HepG2 (cell line): ENCODE data around the gene USP32. TPM values are rescaled to one million over a fixed set of nuclear protein-coding genes. Genes with fewer than 3 reads are reported as not detected.
A peak's percentile ranks its signal among the peaks of the same experiment; 100 is the strongest.

Experiments
- EZH2 ChIP-seq: conservative IDR thresholded peaks from 2 replicates; pipeline ENCODE4 v1.6.1; 2012; ENCODE audit warnings: mild to moderate bottlenecking, low read depth, low read length, moderate library complexity
- KAT2B ChIP-seq: fragments of 150-350 bp; IDR thresholded peaks from 2 replicates; pipeline ENCODE4 v1.6.1; 2014; ENCODE audit warnings: low read depth, low read length, borderline replicate concordance
- MEF2D ChIP-seq: sonication (generic); formaldehyde crosslinking; IDR thresholded peaks from 2 replicates; pipeline ENCODE4 v1.5.1; 2020; ENCODE audit warnings: mild to moderate bottlenecking, missing genetic modification reagents
- NR2C2 ChIP-seq: sonication (generic); formaldehyde crosslinking; IDR thresholded peaks from 2 replicates; pipeline ENCODE4 v1.4.0; 2020; ENCODE audit warnings: missing genetic modification reagents, mild to moderate bottlenecking, moderate library complexity, borderline replicate concordance
- U2AF2 ChIP-seq: fragments of 200-400 bp; formaldehyde crosslinking; IDR thresholded peaks from 2 replicates; pipeline ENCODE4 v1.6.1; 2017; ENCODE audit warnings: low read depth, mild to moderate bottlenecking, low read length
- ZMAT3 ChIP-seq: sonication (generic); formaldehyde crosslinking; conservative IDR thresholded peaks from 2 replicates; pipeline ENCODE4 v1.7.0; 2021; ENCODE audit warnings: missing genetic modification reagents
- ZNF564 ChIP-seq: sonication (generic); formaldehyde crosslinking; IDR thresholded peaks from 2 replicates; pipeline ENCODE4 v1.8.1; 2023; ENCODE audit warnings: mild to moderate bottlenecking, missing genetic modification reagents
- ZNF713 ChIP-seq: sonication (generic); formaldehyde crosslinking; IDR thresholded peaks from 2 replicates; pipeline ENCODE4 v1.4.0; 2020; ENCODE audit warnings: mild to moderate bottlenecking, missing genetic modification reagents
- ZNF747 ChIP-seq: sonication (generic); formaldehyde crosslinking; IDR thresholded peaks from 2 replicates; pipeline ENCODE4 v1.8.1; 2023; ENCODE audit warnings: missing genetic modification reagents, mild to moderate bottlenecking, borderline replicate concordance
- polyA plus RNA-seq, 8 experiments: library from polyadenylated mRNA; depleted of rRNA in 3 of 8; stranded (reverse) in 7 of 8; unstranded in 1 of 8; fragments of >200 nt; fragmentation: Illumina TruSeq in 4 of 8; extraction: Trizol in 4 of 8; gene quantifications; 2 replicates each; pipeline versions ENCODE4 v1.2.1 to v1.2.3, GENCODE V29; 2011 to 2016; ENCODE audit warnings: low read depth in 4 of 8, missing spikeins in 1 of 8, mixed read lengths in 1 of 8; ENCODE audit not compliant: insufficient read depth in 1 of 8
- total RNA-seq, 5 experiments: library from RNA; depleted of rRNA; stranded (reverse); fragments of >200 nt; fragmentation: Illumina TruSeq; extraction: Trizol; gene quantifications; 2 replicates each; pipeline ENCODE4 v1.2.3, GENCODE V29; 2016; ENCODE audit warnings: low read depth in 1 of 5
- TF ChIP-seq, protein P1 (sequence below), 2 experiments: fragments of 450-650 bp in 1 of 2; sonication (generic) in 1 of 2; formaldehyde crosslinking in 1 of 2; IDR thresholded peaks; 2 replicates each; pipeline versions ENCODE4 v1.6.1 to v1.8.0; 2016 to 2022; ENCODE audit warnings: antibody characterized with exemption in 1 of 2, mild to moderate bottlenecking in 1 of 2, missing genetic modification reagents in 1 of 2
- TF ChIP-seq, protein P2 (sequence below): sonication (generic); formaldehyde crosslinking; IDR thresholded peaks from 2 replicates; pipeline ENCODE4 v1.4.0; 2020; ENCODE audit warnings: mild to moderate bottlenecking, missing genetic modification reagents
- TF ChIP-seq, protein P3 (sequence below): sonication (generic); formaldehyde crosslinking; IDR thresholded peaks from 2 replicates; pipeline ENCODE4 v1.5.0; 2020; ENCODE audit warnings: mild to moderate bottlenecking, missing genetic modification reagents
- TF ChIP-seq, protein P4 (sequence below): sonication (generic); formaldehyde crosslinking; IDR thresholded peaks from 2 replicates; pipeline ENCODE4 v1.5.0; 2020; ENCODE audit warnings: mild to moderate bottlenecking, missing genetic modification reagents, moderate library complexity

The USP32 gene
- total and polyA plus RNA-seq, 2 of the 13 experiments (the other 11 are each of a cell fraction or from before 2014, with no cell fraction given) = 24.9 to 39.9 TPM

DNA sequence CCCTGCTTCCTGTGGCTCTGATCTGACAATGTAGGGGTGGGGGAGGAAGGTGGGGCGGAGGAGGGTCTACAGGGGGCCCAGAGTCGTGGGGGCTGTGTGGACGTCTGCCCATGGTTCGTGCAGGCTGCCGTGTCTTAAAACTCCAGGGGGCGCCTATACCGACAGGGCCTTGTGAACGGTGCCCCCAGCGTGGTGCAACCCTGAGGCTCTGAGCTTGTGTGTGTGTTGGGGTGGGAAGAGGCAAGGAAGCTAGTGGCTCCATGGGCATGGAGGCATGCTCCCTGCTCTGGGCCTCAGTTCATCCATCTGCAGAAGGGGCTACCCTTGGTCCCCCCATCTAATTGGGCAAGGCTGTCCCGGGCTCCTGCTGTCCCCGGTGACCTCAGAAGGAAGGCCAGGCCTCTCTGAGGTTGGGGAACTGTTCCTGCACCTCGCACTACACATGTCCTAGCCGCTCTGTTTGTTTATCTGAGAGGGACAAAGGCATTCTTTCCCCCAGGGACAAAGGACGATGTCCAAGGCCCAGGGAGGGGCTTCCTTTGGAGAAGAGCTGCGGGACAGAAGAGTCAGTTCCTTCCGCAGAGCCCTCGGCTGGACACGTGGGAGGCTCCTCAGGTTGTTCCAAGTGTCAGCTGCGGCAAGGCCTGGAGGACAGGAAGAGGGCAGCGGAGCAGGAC lies 228.7 kb downstream of the USP32 start (continued):
- TF ChIP-seq, protein P1, sequence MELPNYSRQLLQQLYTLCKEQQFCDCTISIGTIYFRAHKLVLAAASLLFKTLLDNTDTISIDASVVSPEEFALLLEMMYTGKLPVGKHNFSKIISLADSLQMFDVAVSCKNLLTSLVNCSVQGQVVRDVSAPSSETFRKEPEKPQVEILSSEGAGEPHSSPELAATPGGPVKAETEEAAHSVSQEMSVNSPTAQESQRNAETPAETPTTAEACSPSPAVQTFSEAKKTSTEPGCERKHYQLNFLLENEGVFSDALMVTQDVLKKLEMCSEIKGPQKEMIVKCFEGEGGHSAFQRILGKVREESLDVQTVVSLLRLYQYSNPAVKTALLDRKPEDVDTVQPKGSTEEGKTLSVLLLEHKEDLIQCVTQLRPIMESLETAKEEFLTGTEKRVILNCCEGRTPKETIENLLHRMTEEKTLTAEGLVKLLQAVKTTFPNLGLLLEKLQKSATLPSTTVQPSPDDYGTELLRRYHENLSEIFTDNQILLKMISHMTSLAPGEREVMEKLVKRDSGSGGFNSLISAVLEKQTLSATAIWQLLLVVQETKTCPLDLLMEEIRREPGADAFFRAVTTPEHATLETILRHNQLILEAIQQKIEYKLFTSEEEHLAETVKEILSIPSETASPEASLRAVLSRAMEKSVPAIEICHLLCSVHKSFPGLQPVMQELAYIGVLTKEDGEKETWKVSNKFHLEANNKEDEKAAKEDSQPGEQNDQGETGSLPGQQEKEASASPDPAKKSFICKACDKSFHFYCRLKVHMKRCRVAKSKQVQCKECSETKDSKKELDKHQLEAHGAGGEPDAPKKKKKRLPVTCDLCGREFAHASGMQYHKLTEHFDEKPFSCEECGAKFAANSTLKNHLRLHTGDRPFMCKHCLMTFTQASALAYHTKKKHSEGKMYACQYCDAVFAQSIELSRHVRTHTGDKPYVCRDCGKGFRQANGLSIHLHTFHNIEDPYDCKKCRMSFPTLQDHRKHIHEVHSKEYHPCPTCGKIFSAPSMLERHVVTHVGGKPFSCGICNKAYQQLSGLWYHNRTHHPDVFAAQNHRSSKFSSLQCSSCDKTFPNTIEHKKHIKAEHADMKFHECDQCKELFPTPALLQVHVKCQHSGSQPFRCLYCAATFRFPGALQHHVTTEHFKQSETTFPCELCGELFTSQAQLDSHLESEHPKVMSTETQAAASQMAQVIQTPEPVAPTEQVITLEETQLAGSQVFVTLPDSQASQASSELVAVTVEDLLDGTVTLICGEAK (IDR thresholded peaks at IDR 0.05) = no peak
- TF ChIP-seq, protein P1 (CRISPR knock-in tag; IDR thresholded peaks at IDR 0.05) = no peak; the same call in 1 of the 2 replicates
- TF ChIP-seq KAT2B (no peak), EZH2 (no peak), ZNF713 (no peak), MEF2D (CRISPR knock-in tag) (no peak), ZNF747 (CRISPR knock-in tag) (no peak), NR2C2 (CRISPR knock-in tag) (no peak), U2AF2 (no peak), ZNF564 (CRISPR knock-in tag) (no peak), ZMAT3 (CRISPR knock-in tag) (no peak)
- TF ChIP-seq, protein P2, sequence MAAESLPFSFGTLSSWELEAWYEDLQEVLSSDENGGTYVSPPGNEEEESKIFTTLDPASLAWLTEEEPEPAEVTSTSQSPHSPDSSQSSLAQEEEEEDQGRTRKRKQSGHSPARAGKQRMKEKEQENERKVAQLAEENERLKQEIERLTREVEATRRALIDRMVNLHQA (CRISPR knock-in tag) = no peak
- TF ChIP-seq, protein P3, sequence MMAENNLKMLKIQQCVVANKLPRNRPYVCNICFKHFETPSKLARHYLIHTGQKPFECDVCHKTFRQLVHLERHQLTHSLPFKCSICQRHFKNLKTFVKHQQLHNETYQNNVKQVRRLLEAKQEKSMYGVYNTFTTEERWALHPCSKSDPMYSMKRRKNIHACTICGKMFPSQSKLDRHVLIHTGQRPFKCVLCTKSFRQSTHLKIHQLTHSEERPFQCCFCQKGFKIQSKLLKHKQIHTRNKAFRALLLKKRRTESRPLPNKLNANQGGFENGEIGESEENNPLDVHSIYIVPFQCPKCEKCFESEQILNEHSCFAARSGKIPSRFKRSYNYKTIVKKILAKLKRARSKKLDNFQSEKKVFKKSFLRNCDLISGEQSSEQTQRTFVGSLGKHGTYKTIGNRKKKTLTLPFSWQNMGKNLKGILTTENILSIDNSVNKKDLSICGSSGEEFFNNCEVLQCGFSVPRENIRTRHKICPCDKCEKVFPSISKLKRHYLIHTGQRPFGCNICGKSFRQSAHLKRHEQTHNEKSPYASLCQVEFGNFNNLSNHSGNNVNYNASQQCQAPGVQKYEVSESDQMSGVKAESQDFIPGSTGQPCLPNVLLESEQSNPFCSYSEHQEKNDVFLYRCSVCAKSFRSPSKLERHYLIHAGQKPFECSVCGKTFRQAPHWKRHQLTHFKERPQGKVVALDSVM (CRISPR knock-in tag) = peak; percentile 26; the same call in 1 of the 2 replicates
- TF ChIP-seq, protein P4, sequence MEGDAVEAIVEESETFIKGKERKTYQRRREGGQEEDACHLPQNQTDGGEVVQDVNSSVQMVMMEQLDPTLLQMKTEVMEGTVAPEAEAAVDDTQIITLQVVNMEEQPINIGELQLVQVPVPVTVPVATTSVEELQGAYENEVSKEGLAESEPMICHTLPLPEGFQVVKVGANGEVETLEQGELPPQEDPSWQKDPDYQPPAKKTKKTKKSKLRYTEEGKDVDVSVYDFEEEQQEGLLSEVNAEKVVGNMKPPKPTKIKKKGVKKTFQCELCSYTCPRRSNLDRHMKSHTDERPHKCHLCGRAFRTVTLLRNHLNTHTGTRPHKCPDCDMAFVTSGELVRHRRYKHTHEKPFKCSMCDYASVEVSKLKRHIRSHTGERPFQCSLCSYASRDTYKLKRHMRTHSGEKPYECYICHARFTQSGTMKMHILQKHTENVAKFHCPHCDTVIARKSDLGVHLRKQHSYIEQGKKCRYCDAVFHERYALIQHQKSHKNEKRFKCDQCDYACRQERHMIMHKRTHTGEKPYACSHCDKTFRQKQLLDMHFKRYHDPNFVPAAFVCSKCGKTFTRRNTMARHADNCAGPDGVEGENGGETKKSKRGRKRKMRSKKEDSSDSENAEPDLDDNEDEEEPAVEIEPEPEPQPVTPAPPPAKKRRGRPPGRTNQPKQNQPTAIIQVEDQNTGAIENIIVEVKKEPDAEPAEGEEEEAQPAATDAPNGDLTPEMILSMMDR (CRISPR knock-in tag) = peak; percentile 81
